ENCODE measurements around the gene PHTF1. TPM values are rescaled to one million over a fixed set of nuclear protein-coding genes. Genes with fewer than 3 reads are reported as not detected.

The PHTF1 gene
- 42.8 and 43.5 TPM in 2 replicates for total RNA-seq

DNA sequence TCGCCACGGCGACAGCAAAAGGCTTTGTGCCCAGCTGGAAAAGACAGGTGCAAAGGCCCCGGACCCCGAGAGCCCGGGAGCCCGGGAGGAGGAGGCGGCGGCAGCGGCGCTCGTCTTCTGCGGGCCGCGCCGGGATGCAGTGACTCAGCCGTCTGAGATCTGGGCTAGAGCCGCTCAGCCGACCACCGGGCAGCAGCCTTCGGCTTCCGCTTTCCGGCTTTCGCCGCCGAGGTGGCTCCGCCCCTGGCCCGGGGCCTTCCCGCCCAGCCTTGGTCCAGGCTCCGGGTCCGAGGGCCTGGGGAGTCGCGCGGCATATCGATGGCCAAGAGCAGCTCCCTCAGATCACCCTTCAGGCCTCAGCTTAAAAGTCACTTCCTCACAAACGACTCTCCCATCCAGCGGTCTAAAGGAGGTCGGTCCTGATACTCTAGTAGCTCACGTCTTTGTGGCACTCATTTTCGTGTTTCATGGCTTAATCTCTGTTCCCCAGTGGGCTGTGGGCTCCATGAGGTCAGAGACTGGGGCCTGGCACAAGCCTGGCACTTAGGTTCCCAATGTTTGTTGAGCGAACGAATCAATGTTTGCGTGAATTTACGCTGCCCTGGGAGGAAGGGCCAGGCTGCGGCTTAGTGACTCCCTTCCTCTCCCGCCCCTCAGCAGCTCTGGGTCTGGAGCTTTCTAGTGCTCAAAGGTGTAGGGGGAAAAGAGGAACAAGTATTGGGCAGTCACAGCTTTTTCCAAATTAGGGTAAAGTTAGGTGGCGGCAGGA lies at the start of gene PHTF1:
PHTF1 (minus strand) TSS at position 154 of the 769 bp plus-strand sequence. CDS start 783 bp downstream, outside the sequence.

Other genes with a start within 250 kb of the PHTF1 start
- gene RSBN1, start 53.0 kb upstream of the PHTF1 start, total RNA-seq = 16.3 and 19.2 TPM in 2 replicates
- gene PTPN22, start 112.2 kb upstream of the PHTF1 start, total RNA-seq = 5.5 and 8.6 TPM in 2 replicates
- gene BCL2L15, start 128.1 kb upstream of the PHTF1 start, total RNA-seq = 0.22 and 0.39 TPM in 2 replicates
- 20.5 and 21.1 TPM in 2 replicates for gene AP4B1, start 145.3 kb upstream of the PHTF1 start, total RNA-seq
- gene DCLRE1B, start 145.8 kb upstream of the PHTF1 start, total RNA-seq = 4.7 and 5.2 TPM in 2 replicates
- 29.0 and 30.2 TPM in 2 replicates for gene HIPK1, start 169.8 kb upstream of the PHTF1 start, total RNA-seq
- gene OLFML3, start 220.0 kb upstream of the PHTF1 start, total RNA-seq = 86.6 and 104 TPM in 2 replicates

Data from articular chondrocyte of knee joint (primary cell).